Activated CD4-positive, alpha-beta T cell treated with anti-CD3 and anti-CD28 coated beads, Interleukin-2, Interleukin-6, amounts not matched to agents 100 ng/mL and 50 ng/mL, durations not matched to agents 16 hours and 8 hours (primary cell): ENCODE results near the gene DST.
"Not testable (repeated sequence)": the region's sequence is repeated elsewhere in the genome, so short reads cannot be mapped to it uniquely, and the experiment has no call there.

Experiments
- DNase-seq: peaks from one replicate; pipeline ENCODE4 v3.0.0-alpha.2; 2020

The DST gene

DNA sequence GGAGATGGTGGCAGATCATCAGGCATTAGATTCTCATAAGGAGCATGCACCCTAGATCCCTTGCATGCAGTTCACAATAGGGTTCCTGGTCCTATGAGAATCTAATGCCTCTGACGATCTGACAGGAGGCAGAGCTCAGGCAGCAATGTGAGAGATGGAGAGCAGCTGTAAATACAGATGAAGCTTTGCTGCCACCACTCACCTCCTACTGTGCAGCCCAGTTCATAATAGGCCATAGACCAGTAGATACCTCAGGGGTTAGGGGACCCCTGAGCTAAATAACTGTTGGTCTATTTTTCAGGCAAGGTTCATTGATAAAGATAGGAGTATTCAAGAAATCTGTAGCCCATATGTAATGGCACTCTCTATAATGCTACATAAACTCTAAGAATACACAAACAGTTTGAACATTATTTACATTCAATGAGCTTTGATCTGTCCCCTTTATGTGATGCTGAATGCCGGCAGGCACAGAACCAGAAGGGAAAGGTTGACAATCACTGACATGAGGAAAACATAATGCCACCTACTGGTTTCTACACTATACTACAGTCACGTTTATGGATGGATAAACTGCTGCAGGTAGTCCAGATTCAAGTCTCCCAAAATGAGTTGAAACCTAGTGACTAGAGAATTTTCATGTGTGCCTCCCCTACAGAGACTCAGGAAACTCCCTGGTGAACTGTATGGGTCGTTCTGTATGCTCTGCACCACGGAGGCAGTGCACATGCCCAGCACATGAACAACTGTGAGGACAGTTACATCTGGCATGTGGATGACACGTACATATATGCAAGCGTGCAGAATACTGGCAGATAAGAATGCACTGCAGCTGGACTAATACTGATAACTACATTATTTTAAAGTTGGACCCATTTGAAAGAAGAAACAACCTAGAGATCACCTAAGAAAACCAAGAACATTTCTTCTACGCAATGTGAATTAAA, 72.0 kb downstream of the DST start:
- DNase-seq, result peak; percentile 27

DNA sequence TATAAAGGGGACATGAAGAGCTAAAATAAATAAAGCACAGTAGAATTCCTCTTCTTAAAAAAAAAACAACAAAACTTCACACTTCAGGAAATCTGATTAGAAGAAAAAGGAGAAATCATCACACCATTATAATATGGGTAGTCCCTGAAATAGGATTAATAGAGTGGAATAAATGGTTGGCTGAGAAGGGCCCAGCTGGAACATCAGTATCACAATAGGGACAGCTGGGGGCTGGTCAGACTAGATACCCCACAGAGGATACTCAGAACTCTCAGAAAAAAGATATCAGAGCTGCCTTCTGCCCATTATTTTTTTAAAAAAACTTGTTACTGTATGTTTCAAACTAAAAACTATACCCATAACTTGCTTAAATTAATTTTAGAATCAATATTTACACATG, 75.2 kb downstream of the DST start:
- no peak for DNase-seq

DNA sequence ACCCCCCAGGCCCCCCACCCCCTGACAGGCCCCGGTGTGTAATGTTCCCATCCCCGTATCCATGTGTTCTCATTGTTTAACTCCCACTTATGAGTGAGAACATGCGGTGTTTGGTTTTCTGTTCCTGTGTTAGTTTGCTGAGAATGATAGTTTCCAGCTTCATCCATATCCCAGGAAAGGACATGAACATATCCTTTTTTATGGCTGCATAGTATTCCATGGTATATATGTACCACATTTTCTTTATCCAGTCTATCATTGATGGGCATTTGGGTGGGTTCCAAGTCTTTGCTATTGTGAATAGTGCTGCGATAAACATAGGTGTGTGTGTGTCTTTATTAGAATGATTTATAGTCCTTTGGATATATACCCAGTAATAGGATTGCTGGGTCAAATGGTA, 80.0 kb downstream of the DST start:
- DNase-seq, result not testable (repeated sequence)

DNA sequence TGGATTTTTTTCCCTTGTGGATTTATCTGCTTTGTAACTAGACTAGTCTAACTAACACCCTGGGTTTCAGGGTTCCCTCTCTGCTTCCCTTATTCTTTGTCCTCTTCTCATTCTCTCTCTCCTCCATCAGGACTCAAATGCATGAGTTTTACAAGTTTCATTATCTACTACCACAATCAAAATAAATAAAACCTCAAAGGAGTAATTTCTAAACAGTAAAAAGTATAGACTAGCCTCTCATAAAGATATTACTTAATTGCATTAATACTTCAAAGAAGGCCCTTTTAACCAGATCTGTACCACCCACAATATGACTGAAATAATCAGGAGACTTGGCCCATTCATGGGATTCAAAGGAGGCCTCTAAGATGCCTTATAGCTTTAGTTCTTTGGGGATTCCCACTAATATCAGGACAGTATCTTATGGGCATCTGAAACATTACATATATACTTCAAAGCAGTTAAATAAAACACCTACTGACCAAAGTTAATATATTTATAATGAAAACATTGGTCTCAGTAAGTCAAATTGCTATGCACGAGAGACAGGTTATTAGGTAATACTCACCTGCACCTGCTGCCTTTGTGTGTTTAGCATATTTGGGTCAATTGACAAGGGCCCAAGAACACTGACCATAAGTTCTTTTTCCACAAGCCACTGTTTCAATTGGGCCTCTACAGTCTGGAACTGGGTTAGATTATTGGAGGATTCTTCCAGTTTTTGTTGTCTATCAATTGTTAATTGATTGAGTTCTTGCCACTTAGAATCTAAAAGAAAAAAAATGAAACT, 85.7 kb downstream of the DST start:
- no peak for DNase-seq

DNA sequence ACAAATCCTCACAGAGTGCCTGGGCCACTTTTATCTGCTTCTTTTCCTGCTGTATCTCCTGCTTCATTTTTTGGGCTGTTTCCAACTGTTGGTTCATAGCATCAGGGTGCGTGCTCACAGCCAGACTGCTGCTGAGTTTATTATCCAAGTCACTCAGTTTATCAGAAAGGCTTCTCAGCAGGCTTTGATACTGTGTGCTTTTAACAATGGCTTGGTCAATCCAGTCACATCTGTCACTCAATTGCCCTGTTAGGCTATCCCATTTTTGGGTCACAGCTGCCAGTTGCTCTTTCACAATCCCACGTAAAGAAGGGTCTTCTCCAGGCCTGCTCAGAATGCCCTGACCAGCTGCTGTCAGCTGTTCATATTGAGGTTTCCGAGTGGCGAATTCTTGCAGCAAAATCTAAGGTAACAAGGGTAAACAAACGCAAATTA, 87.2 kb downstream of the DST start:
- no peak for DNase-seq

DNA sequence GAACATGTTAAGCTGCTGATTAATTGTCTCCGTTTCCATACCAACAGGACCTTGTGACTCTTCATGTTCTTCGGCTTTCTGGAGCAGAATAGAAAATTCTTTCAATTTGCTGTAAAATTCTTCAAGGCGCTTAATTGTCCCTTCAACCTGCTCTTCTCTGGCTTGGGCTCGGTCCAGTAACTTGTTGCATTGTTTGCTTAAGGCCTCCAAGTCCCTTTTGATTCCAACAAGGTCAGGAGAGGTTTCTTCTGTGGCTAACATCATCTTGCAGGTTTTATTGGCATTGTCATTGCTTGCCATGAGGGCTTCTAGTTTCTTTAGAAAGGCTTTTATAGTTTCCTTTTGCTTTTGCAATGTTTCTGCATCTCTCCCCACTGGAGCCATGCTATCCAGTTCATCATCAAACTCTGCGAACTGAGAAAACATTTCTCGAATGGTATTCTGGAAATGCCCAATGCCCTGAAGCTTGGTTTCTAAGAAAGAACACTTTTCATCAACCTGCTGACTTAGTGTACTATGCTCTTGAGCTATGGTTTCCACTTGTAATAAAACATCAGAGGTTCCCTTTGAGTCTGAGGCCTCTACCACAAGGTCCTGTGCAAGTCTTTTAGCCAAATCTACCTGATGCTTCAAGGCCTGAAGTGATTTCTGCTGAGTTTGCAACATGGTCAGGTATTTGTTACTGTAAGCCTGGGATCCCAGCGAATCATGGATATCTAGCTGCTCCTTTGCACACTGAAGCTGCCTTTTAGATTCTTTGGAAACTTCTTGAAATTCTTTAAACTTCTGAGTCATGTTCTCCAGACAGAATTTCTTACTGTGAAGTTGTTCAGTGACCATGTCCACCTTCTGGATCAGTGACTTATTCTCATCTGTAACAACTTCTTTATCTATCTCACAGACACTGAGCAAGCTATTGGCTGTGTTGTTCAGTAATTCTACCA, 90.2 kb downstream of the DST start:
- no peak for DNase-seq

DNA sequence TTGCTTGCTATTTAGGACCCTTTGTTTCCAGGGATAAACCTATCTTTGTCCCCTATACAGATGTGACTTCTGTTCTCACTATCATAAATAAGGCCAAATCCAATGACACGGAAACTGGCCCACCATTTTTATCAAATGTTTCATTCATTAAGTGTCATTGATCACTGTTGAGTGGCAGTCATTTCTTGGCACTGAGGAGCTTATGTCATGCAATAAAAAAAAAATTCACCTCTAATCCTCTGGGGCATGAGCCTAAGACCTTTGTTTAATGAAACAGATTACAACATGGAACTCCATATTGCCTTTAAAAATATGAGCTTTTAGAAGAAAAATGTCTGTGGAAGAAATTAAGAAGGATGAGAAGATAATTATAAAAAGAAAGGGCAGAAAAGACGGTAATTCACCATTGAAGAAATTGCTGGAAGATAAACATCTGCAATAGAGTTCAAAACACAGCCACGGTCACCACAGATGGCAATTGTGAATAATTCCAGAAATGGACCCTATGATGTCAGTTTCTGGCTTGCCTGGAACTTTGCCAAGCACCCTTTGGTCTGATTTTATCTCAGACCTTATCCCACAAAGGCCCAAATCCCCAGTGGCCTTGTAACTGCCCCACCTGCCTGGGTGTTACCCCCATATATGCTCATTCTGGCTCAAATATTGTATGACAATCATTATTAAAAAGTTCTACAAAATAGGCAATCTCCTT, 91.1 kb downstream of the DST start:
- DNase-seq, result no peak

DNA sequence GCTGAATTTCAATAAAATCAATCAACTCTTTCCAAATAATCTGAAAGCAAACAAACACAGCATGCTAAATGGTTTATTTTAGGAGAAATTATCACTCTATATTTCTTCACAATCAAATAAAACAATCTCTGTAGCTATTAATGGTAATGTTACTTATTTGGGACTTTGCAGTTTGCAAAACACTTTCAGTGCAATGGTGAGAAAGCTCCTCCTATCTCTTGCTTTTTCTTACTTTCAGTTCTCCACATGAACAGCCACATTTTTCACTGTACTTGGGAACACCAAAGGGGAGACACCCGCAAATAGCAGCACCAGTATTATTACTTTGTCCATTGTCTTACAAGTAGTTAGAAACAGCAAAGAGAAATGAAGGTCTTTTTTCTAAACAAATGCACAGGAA, 92.4 kb downstream of the DST start:
- DNase-seq, result no peak

DNA sequence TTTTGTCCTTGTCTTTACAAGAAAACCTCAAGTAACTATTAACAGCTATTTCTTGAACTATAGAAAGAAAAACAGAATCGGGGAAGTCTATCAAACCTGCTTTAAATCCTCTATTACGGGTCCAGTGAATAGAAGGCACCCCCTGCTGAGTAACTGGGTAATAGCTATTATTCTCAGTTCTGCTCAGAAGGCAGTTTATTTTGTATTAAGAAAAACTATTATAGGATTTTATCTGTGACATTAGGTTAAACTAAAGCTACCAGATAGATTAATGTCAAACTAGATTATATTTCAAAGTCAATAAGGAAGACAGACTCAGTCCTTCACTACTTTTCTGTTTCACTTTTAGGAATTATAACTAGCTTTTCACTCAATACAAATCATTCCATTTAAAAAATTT, 93.7 kb downstream of the DST start:
- no peak for DNase-seq

DNA sequence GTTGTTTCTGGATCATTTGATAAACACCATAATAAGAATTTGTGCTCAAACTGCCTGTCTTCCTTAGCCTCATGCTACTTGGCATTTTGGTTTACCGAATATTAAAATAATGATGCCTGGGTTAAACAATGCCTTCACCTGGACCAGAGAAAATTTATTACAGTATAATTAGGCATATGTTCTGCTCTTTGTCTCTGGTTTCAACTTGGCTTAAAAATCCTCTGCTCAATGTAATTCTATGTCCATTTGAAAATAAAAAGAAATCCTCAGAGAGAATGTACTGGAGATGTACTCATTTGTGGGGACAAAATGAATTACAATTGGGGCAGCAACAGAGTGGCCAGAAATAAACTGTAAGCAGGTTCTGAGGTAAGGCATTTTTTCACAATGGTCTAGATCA, 95.0 kb downstream of the DST start:
- DNase-seq, result no peak

DNA sequence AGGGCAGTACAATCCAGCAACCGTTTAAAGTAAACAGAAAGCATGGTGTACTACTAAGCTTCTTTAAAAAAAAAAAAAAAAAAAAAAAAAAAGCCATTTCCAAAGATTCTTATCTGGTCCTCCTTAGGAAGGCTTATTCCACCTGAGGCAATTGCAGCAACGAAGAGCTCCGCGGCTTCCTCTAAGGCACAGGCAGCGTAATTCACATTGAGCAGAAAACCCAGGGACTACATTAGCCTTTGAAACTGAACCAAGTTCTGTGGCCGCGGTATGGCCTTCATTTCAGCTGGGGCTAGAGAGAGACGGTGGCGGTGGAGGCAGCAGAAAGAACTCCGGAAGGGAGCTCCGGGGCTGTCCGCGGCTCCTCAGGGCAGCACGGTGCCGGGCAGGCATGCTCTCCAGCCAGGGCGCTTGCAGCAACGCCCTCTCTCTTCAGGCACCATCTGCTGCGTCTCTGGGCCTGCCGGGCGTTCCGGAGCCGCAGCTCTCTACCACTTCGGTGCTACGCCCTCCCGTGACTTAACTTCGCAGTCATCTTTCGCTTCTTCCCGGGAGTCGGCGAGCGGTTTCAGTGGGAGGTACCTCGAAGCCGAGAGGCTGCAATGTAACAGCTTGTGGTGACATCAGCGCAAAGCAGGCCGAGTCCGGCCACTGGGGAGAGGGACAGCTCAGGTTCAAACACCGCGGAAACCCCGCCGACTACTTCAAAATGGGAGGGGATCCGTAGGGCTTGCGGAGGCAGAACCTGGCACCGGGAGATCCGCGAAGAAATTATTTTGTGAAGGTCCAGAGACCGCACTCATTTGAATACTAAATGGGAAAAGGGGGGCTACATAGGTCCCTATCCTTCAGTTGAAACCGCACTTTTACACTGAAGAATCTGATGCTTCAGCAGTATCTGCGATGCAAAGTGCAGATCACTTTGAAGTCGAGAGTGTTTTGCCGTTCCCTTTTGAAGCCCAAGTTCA, 100.0 kb downstream of the DST start:
- DNase-seq, result peak; percentile 87

DNA sequence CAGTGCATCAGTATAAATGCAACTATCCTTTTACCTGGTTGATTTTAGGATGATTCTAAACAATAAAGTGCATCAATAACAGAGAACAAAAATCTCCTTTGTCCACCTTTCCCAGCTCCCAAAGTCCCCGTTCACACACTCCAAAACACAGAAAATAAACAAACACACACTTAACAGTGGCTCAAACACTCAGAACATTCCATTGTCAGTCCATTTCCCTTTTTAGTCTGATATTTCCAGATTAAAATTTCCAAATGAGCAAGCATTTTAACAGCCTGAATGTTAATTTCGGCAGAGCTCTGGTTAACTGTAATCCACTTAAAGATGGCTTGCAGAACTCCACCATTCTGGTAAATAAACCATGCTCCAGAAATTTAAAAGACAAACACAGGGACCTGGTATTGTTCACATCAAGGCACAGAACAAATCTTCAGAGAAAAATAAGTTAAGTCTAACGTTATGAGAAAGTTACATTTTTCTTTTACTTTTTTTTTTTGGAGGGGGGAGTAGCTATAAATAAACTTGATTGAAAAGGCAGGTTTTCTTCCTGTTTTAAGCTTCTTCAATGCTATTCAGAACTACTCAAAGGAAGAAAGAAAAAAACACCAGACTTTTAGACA, 100.8 kb downstream of the DST start:
- DNase-seq, result no peak

DNA sequence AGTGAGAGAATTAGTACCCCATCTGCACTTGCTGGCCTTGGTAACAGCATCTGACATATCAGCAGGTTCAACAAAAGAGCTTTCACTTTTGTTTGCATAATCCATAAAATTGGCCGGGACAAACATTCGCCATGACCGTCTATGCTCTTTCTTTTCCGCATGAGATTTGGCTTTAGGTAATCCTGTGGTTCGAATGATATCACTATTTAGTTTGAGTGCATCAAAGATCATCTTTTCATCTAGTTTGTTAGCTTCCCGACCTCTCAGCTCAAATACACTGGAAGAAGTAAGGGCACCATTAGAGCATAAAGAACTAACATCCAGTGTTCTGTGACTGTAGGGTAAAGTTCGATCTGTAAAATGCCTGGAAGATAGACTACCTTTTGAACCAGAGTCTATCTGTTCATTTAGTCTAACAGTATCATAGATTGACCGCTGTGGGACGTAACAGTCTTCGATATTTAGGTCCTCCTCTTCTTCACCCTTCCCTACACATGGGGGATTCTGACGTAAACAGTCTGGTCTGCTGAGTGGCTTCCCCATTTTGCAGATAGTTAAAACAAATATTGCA, 101.6 kb downstream of the DST start:
- DNase-seq, result no peak

DNA sequence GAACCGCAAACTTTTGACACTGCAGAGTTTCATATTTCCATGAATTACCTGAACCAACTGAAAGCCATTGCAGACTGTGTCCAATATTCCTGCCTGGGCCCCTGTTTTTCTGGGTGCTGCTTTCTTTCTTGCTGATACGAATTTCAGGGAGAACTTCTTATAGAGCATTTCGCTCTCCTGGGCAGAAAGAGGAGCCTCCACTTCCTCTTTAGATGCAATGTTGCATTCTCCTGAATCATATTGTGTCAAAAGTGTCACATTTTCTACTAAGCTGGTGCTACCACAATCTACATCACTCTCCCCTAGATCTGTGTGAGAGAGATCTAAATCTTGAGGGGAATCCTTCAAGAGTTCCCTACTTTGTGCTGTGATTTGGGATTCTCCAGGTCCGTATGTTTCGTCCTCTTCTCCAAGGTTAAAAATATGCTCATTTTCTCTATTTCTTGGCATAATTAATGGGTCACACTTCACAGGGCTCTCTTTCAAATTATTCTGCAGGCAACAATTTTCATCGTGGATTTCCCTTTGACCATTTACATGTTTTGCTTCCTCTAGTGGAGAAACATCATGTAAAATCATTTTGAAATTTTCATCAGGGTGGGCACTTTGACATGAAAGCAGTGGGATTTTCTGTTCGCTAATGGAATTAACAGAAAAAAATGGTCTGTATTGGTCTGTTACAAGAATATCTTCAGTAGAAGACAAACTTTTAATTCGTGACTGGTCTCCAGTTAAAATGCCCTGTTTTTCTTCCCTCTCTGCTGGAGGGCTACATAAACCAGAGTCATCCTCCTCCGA, 102.3 kb downstream of the DST start:
- no peak for DNase-seq

DNA sequence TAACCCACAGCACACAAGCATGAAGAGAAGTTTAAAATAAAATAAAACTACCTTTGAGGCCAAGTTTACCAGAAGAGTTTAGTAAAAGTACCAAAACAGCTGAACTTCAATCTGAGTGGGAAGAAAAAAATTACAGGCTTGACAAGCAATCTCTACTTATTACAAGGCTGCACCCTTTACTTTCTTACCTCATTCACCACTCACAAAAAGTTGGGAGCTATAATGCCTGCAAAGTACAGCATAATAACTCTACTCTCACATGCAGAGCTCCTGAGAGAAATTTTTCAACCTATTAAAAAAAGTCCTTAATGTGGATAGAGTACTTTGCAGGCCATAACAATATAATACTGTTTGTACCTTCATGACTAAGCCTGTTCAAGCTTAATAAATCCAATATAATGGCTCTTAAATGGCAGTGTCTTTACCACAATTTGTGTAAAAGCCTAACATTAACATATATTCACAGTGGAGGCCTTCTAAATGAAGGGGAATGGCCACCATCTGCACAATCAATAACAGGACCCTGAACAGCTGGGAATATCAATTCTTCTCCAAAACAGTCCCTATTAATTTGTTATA, 103.1 kb downstream of the DST start:
- no peak for DNase-seq

DNA sequence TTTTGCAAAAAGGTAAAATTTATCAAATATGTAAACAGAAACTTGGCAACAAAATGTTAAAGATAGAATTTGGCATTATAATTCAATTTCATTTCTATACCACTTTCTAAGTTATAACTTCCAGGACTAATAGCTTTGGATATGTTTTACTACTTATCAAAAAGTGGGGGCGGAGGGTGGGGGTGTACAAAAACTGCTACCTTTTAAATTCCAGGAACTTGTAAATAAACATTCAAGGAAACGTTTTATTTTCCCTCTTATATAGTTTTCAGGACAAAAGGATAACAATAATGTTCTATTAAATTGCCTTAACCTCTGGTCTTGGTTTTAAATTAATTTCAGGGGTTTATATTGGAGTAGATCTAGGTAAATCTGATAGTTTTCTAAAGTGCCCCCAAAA, 103.8 kb downstream of the DST start:
- no peak for DNase-seq

DNA sequence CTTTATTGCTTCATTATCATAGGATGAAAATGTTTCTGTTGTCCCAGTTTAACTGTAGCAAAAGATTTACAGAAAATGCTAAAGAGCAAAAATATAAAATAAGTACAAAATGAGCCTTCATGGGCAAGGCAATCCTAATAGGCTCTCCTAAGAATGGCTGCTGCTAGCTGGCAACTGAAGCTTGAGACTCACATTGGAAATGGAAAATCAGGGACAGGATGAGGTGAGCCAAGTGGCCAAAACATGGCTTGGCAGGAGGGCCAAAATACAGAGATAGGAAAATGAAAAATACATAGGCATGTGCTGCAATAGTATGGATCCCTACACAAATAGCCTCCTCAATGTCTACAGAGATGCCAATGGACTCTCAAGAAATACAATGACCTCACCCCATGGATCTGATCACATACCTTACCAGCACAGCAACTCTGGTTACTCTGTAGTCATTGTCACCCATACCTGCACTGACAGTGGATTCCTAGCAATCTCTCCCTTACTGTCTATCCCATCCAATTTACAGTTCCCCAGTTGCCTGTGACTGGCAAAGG, 105.4 kb downstream of the DST start:
- DNase-seq, result no peak

DNA sequence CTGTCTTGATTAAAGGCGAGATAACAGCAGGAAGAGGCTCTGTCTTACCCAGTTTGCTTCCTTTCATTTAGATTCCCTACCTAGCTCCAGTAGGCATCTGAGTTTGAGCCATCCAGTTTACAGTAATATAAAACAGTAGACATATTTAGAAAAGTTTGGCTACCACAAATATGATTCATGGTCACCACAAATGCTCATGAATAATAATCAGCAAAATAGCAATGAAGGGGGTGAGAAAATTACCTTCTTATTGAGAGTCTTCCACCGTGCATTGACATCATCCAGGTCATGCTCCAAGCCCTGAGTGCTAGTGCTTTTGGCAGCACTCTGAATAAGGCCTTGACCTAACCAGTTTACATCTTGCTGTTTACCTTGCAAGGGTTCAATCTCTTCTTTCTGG, 106.2 kb downstream of the DST start:
- no peak for DNase-seq

DNA sequence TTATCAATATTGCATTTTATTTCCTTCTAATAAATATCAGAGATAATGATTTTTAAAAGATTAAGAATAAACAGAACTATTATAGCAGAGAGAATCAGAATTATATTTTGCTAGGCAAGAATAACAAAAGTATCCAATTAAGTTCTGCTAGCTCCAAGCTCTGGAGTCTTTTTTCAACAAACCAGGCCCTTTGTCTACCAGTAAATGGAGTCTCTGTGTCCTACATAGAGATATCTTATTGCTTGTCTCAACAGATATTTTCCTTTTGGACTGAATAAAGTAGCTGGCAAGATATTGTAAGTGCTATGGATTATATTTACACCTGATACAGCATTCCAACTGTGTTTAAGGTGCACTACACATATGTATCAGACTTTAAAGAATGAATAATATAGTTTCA, 107.1 kb downstream of the DST start:
- DNase-seq, result no peak
